ENCODE measurements around the gene AHCYL1. TPM values are rescaled to one million over a fixed set of nuclear protein-coding genes. Genes with fewer than 3 reads are reported as not detected.

The AHCYL1 gene
- total RNA-seq, 1 donor from 2014 or later = 65.5 TPM

- Mint-ChIP-seq H3K27me3 (ENCODE audit: insufficient read depth, low read depth) (no peaks in the 10 kb centered on the region), H3K4me1 (no peaks in the 10 kb centered on the region), H3K9me3 (no peaks in the 10 kb centered on the region), H3K4me3 (no peak overlapping the region), H3K27ac (no peak overlapping the region), H3K36me3 (no peaks in the 10 kb centered on the region)
- no peak for DNase-seq (ENCODE audit: low spot score)
- Histone ChIP-seq H3F3A (ENCODE audit: low read depth) (peaks cover 4% of the 10 kb centered on the region), H2AFZ (replicated peaks) (no peak overlapping the region), H3K4me1 (no peaks in the 10 kb centered on the region), H3K79me2 (ENCODE audit: low read depth) (no peaks in the 10 kb centered on the region), H3K9me3 (ENCODE audit: low read depth) (no peaks in the 10 kb centered on the region), H4K20me1 (ENCODE audit: low read depth) (no peaks in the 10 kb centered on the region), H3K9ac (no peak overlapping the region), H3K4me2 (no peak overlapping the region), H3K36me3 (no peaks in the 10 kb centered on the region), H3K27me3 (no peaks in the 10 kb centered on the region), H3K27ac (no peak overlapping the region), H3K4me3 (no peak overlapping the region)
- TF ChIP-seq EZH2 (IDR thresholded peaks at IDR 0.05) (no peak), CTCF (IDR thresholded peaks at IDR 0.05) (no peak), EZH2phosphoT487 (IDR thresholded peaks at IDR 0.05) (no peak)
These were observed 8.8 kb upstream of the AHCYL1 start for GRCh38 chr1:109975718-109976117.

- H3K4me3 ChIP-seq = no peak overlapping the region
- no peaks in the 10 kb centered on the region for H3K27me3 ChIP-seq
- Mint-ChIP-seq H3K27me3 (ENCODE audit: insufficient read depth, low read depth) (peaks cover 2% of the 10 kb centered on the region), H3K36me3 (no peaks in the 10 kb centered on the region), H3K4me1 (no peaks in the 10 kb centered on the region), H3K9me3 (no peaks in the 10 kb centered on the region), H3K27ac (no peak overlapping the region), H3K4me3 (no peak overlapping the region)
- no peak overlapping the region for H3K4me2 ChIP-seq
- H3K27ac ChIP-seq = no peak overlapping the region
- no peak for TF ChIP-seq CTCF (IDR thresholded peaks at IDR 0.05)
- no peak for TF ChIP-seq EZH2phosphoT487 (IDR thresholded peaks at IDR 0.05)
- TF ChIP-seq EZH2 (IDR thresholded peaks at IDR 0.05) = no peak
- H3K9me3 ChIP-seq (ENCODE audit: low read depth) = no peaks in the 10 kb centered on the region
- peaks cover 4% of the 10 kb centered on the region for H3F3A ChIP-seq (ENCODE audit: low read depth)
- H2AFZ ChIP-seq (replicated peaks) = no peak overlapping the region
- no peaks in the 10 kb centered on the region for H3K79me2 ChIP-seq (ENCODE audit: low read depth)
- no peak overlapping the region for H3K9ac ChIP-seq
- no peak for DNase-seq (ENCODE audit: low spot score)
- no peaks in the 10 kb centered on the region for H3K36me3 ChIP-seq
- H3K4me1 ChIP-seq = no peaks in the 10 kb centered on the region
- H4K20me1 ChIP-seq (ENCODE audit: low read depth) = no peaks in the 10 kb centered on the region
These were observed 7.8 kb upstream of the AHCYL1 start for GRCh38 chr1:109976762-109977161.

GRCh38 chr1:109977225-109977624, 7.3 kb upstream of the AHCYL1 start:
- no peaks in the 10 kb centered on the region for H3K9me3 Mint-ChIP-seq
- no peaks in the 10 kb centered on the region for H3K36me3 ChIP-seq
- H3K27ac Mint-ChIP-seq = no peak overlapping the region
- DNase-seq (ENCODE audit: low spot score) = no peak
- H3K4me3 Mint-ChIP-seq = no peak overlapping the region
- H3K9me3 ChIP-seq (ENCODE audit: low read depth) = no peaks in the 10 kb centered on the region
- H3K27ac ChIP-seq = no peak overlapping the region
- no peak overlapping the region for H2AFZ ChIP-seq (replicated peaks)
- no peak overlapping the region for H3K9ac ChIP-seq
- no peaks in the 10 kb centered on the region for H3K4me1 Mint-ChIP-seq
- H3F3A ChIP-seq (ENCODE audit: low read depth) = peaks cover 4% of the 10 kb centered on the region
- H3K27me3 Mint-ChIP-seq (ENCODE audit: insufficient read depth, low read depth) = peaks cover 6% of the 10 kb centered on the region
- no peaks in the 10 kb centered on the region for H3K36me3 Mint-ChIP-seq
- H3K4me3 ChIP-seq = no peak overlapping the region
- no peaks in the 10 kb centered on the region for H3K79me2 ChIP-seq (ENCODE audit: low read depth)
- no peaks in the 10 kb centered on the region for H4K20me1 ChIP-seq (ENCODE audit: low read depth)
- TF ChIP-seq EZH2 (IDR thresholded peaks at IDR 0.05) = no peak
- H3K27me3 ChIP-seq = no peaks in the 10 kb centered on the region
- no peaks in the 10 kb centered on the region for H3K4me1 ChIP-seq
- H3K4me2 ChIP-seq = no peak overlapping the region

GRCh38 chr1:109977657-109978378, 6.7 kb upstream of the AHCYL1 start:
- no peak overlapping the region for H3K27ac ChIP-seq
- no peak for DNase-seq (ENCODE audit: low spot score)
- H3K27ac Mint-ChIP-seq = no peak overlapping the region

More at GRCh38 chr1:109977657-109978378, 6.7 kb upstream of the AHCYL1 start:
- H3K4me3 ChIP-seq = no peak overlapping the region
- no peak overlapping the region for H3K4me3 Mint-ChIP-seq
- no peaks in the 10 kb centered on the region for H3K4me1 Mint-ChIP-seq
- no peaks in the 10 kb centered on the region for H3K36me3 Mint-ChIP-seq
- no peaks in the 10 kb centered on the region for H3K9me3 ChIP-seq (ENCODE audit: low read depth)
- H3K27me3 ChIP-seq = no peaks in the 10 kb centered on the region
- H3K9ac ChIP-seq = no peak overlapping the region
- H3F3A ChIP-seq (ENCODE audit: low read depth) = peaks cover 4% of the 10 kb centered on the region
- H3K27me3 Mint-ChIP-seq (ENCODE audit: insufficient read depth, low read depth) = peaks cover 6% of the 10 kb centered on the region
- H3K4me1 ChIP-seq = no peaks in the 10 kb centered on the region
- H3K4me2 ChIP-seq = no peak overlapping the region
- H2AFZ ChIP-seq (replicated peaks) = no peak overlapping the region
- H3K79me2 ChIP-seq (ENCODE audit: low read depth) = no peaks in the 10 kb centered on the region
- H3K36me3 ChIP-seq = no peaks in the 10 kb centered on the region
- no peak for TF ChIP-seq CTCF (IDR thresholded peaks at IDR 0.05)
- no peak for TF ChIP-seq EZH2phosphoT487 (IDR thresholded peaks at IDR 0.05)
- TF ChIP-seq EZH2 (IDR thresholded peaks at IDR 0.05) = no peak
- no peaks in the 10 kb centered on the region for H4K20me1 ChIP-seq (ENCODE audit: low read depth)
- H3K9me3 Mint-ChIP-seq = no peaks in the 10 kb centered on the region

Data from neural progenitor cell (in vitro differentiated cells).